DND-41 (cell line): Measurements from ENCODE around the gene B4GALNT1.
"Not testable (repeated sequence)": the region's sequence is repeated elsewhere in the genome, so short reads cannot be mapped to it uniquely, and the experiment has no call there.

ENCODE experiments used
- ATAC-seq: fragments of 200-7000 bp; cut with Tn5 transposase; 3 replicates; pipeline ENCODE4 v1.9.1; 2021; ENCODE audit warnings: low read depth; ENCODE audit not compliant: insufficient read depth
- DNase-seq: peaks from one replicate; pipeline ENCODE4 v3.0.0-alpha.2; 2020
- H2AFZ ChIP-seq: 2 replicates; pipeline ENCODE4 v1.6.0; 2012; ENCODE audit warnings: low read depth, low read length
- H3K27ac ChIP-seq: 2 replicates; pipeline ENCODE4 v1.5.1; 2012; ENCODE audit warnings: low read length, inconsistent platforms
- H3K27me3 ChIP-seq: fragments of 200-600 bp; sonication (generic); 2 replicates; pipeline ENCODE4 v1.6.0; 2012; ENCODE audit warnings: low read length, mild to moderate bottlenecking, inconsistent platforms; ENCODE audit not compliant: insufficient read depth, poor library complexity
- H3K36me3 ChIP-seq: 2 replicates; pipeline ENCODE4 v1.5.1; 2012; ENCODE audit warnings: low read length, inconsistent platforms; ENCODE audit not compliant: insufficient read depth
- H3K4me1 ChIP-seq: 2 replicates; pipeline ENCODE4 v1.5.1; 2012; ENCODE audit warnings: mild to moderate bottlenecking, low read length; ENCODE audit not compliant: insufficient read depth
- H3K4me2 ChIP-seq: 2 replicates; pipeline ENCODE4 v1.6.0; 2012; ENCODE audit warnings: mild to moderate bottlenecking, moderate library complexity, low read length, inconsistent platforms; ENCODE audit not compliant: insufficient read depth
- H3K4me3 ChIP-seq, 2 experiments: fragments of 200-600 bp in 1 of 2; shearing (Covaris generic) in 1 of 2; 2 replicates each; pipeline ENCODE4 v1.5.1; 2012 to 2016; ENCODE audit warnings: inconsistent platforms in 2 of 2, low read length in 2 of 2, mild to moderate bottlenecking in 2 of 2, low read depth in 1 of 2, moderate library complexity in 1 of 2
- H3K79me2 ChIP-seq: 2 replicates; pipeline ENCODE4 v1.6.0; 2012; ENCODE audit warnings: low read length, inconsistent platforms; ENCODE audit not compliant: insufficient read depth
- H3K9ac ChIP-seq: 2 replicates; pipeline ENCODE4 v1.6.0; 2012; ENCODE audit warnings: low read depth, mild to moderate bottlenecking, inconsistent platforms, low read length, moderate library complexity
- H3K9me3 ChIP-seq: 2 replicates; pipeline ENCODE4 v1.5.1; 2012; ENCODE audit warnings: low read length, moderate library complexity, mild to moderate bottlenecking, inconsistent platforms; ENCODE audit not compliant: insufficient read depth, severe bottlenecking
- H4K20me1 ChIP-seq: 2 replicates; pipeline ENCODE4 v1.6.0; 2012; ENCODE audit warnings: low read length; ENCODE audit not compliant: insufficient read depth
- EZH2 ChIP-seq: IDR thresholded peaks from 3 replicates; pipeline ENCODE4 v1.6.1; 2012; ENCODE audit warnings: borderline replicate concordance, low read depth, mild to moderate bottlenecking, moderate library complexity, low read length, inconsistent platforms; ENCODE audit not compliant: severe bottlenecking
- TF ChIP-seq, protein P1 (sequence below): IDR thresholded peaks from 2 replicates; pipeline ENCODE4 v1.5.1; 2012; ENCODE audit warnings: borderline replicate concordance, low read length, moderate library complexity, mild to moderate bottlenecking; ENCODE audit not compliant: poor library complexity, severe bottlenecking; ENCODE audit errors: extremely low read depth

The B4GALNT1 gene

DNA sequence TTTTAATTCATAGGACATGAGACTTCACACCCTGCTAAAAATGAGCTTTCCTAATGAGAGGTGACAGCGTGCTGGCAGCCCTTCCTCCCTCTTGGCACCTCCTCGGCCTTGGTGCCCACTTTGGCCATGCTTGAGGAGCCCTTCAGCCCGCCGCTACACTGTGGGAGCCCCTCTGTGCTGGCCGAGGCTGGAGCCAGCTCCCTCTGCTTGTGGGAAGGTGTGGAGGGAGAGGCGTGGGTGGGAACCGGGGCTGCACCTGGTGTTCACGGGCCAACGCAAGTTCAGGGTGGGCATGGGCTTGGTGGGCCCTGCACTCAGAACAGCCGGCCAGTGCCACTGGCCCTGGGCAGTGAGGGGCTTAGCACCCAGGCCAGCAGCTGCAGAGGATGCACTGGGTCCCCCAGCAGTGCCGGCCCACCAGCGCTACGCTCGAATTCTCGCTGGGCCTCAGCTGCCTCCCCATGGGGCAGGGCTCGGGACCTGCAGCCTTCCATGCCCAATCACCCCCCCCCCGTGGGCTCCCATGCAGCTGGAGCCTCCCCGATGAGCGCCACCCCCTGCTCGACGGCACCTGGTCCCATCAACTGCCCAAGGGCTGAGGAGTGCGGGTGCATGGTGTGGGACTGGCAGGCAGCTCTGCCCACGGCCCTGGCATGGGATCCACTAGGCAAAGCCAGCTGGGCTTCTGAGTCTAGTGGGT, 22.7 kb upstream of the B4GALNT1 start:
- H3K27ac ChIP-seq, result no peak overlapping the region

DNA sequence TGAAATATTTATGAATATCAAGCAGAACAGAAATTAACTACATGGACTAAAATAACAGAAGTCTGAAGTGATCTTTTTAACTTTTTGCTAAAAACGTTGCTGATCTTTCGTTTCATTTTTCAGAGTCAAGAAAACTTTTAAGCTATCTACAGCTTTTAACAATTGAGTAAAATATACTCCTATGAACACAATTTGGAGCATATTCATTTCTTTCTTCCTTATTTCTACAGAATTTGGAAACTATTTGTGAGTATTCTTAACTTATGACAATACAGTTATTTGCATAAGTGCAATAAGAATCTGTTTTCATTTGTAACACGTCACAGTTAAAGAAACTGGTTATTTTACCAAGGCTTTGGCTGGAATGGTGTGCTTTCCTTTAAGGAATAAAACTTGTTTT, 21.0 kb upstream of the B4GALNT1 start:
- no peak overlapping the region for H3K4me3 ChIP-seq
- H2AFZ ChIP-seq, result no peak overlapping the region
- peaks cover 9% of the 10 kb centered on the region for H3K9me3 ChIP-seq
- H3K9ac ChIP-seq, result no peak overlapping the region
- H3K4me2 ChIP-seq, result no peak overlapping the region
- no peaks in the 10 kb centered on the region for H3K79me2 ChIP-seq
- no peak for ATAC-seq
- no peaks in the 10 kb centered on the region for H3K4me1 ChIP-seq
- H4K20me1 ChIP-seq, result no peaks in the 10 kb centered on the region
- no peak for DNase-seq
- TF ChIP-seq EZH2, result no peak
- TF ChIP-seq, protein P1, sequence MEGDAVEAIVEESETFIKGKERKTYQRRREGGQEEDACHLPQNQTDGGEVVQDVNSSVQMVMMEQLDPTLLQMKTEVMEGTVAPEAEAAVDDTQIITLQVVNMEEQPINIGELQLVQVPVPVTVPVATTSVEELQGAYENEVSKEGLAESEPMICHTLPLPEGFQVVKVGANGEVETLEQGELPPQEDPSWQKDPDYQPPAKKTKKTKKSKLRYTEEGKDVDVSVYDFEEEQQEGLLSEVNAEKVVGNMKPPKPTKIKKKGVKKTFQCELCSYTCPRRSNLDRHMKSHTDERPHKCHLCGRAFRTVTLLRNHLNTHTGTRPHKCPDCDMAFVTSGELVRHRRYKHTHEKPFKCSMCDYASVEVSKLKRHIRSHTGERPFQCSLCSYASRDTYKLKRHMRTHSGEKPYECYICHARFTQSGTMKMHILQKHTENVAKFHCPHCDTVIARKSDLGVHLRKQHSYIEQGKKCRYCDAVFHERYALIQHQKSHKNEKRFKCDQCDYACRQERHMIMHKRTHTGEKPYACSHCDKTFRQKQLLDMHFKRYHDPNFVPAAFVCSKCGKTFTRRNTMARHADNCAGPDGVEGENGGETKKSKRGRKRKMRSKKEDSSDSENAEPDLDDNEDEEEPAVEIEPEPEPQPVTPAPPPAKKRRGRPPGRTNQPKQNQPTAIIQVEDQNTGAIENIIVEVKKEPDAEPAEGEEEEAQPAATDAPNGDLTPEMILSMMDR, result no peak
- no peaks in the 10 kb centered on the region for H3K27me3 ChIP-seq
- H3K36me3 ChIP-seq, result no peaks in the 10 kb centered on the region
- H3K27ac ChIP-seq, result no peak overlapping the region

More for the DNA sequence above, 22.7 kb upstream of the B4GALNT1 start:
- TF ChIP-seq, protein P1, result no peak
- Histone ChIP-seq H3K4me3 (no peak overlapping the region), H3K9ac (no peak overlapping the region), H2AFZ (no peak overlapping the region), H3K9me3 (peaks cover 16% of the 10 kb centered on the region), H4K20me1 (no peaks in the 10 kb centered on the region), H3K4me1 (no peaks in the 10 kb centered on the region), H3K36me3 (no peaks in the 10 kb centered on the region), H3K79me2 (no peaks in the 10 kb centered on the region), H3K27me3 (no peaks in the 10 kb centered on the region), H3K4me2 (no peak overlapping the region)
- ATAC-seq (no peak), DNase-seq (no peak)

DNA sequence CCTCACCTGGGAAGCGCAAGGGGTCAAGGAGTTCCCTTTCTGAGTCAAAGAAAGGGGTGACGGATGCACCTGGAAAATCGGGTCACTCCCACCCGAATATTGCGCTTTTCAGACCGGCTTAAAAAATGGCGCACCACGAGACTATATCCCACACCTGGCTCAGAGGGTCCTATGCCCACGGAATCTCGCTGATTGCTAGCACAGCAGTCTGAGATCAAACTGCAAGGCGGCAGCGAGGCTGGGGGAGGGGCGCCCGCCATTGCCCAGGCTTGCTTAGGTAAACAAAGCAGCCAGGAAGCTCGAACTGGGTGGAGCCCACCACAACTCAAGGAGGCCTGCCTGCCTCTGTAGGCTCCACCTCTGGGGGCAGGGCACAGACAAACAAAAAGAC, 13.7 kb upstream of the B4GALNT1 start:
- not testable (repeated sequence) for H3K4me1 ChIP-seq, H3K4me3 ChIP-seq, H4K20me1 ChIP-seq, H3K79me2 ChIP-seq, H3K36me3 ChIP-seq, H3K9ac ChIP-seq, H3K27ac ChIP-seq, H3K4me2 ChIP-seq, H3K27me3 ChIP-seq, H2AFZ ChIP-seq, ATAC-seq, DNase-seq
- peaks cover 14% of the 10 kb centered on the region for H3K9me3 ChIP-seq

DNA sequence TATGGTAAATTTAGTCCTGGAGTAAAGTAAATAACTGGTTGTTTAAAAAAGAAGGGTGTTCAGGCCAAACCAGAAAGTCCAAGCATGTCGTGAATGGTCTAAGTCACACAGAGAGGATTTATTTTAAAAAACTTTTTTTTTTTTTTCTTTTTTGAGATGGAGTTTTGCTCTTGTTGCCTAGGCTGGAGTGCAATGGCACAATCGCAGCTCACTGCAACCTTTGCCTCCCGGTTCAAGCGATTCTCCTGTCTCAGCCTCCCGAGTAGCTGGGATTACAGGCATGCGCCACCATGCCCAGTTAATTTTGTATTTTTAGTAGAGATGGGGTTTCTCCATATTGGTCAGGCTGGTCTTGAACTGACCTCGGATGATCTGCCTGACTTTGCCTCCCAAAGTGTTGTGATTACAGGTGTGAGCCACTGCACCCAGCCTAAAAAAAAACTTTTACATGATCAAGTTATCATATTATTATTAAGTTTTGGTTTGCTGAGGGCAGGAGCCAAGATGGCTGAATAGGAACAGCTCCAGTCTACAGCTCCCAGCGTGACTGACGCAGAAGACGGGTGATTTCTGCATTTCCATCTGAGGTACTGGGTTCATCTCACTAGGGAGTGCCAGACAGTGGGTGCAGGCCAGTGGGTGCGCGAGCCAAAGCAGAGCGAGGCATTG, 13.1 kb upstream of the B4GALNT1 start:
- H3K27me3 ChIP-seq, H2AFZ ChIP-seq, H3K4me1 ChIP-seq, H4K20me1 ChIP-seq, H3K79me2 ChIP-seq, H3K36me3 ChIP-seq, ATAC-seq, H3K4me3 ChIP-seq, H3K4me2 ChIP-seq, H3K27ac ChIP-seq, H3K9ac ChIP-seq: not testable (repeated sequence)
- peaks cover 14% of the 10 kb centered on the region for H3K9me3 ChIP-seq
- peak; percentile 35 for DNase-seq
